Gastrocnemius medialis (tissue), 4 donors: ENCODE data around the gene RALBP1. TPM values are rescaled to one million over a fixed set of nuclear protein-coding genes. Genes with fewer than 3 reads are reported as not detected.
A peak's percentile ranks its signal among the peaks of the same experiment; 100 is the strongest.
"Not testable (repeated sequence)": the region's sequence is repeated elsewhere in the genome, so short reads cannot be mapped to it uniquely, and the experiment has no call there.

Source experiments
- ATAC-seq, 2 donors: fragments of 150-250 bp; one replicate each; pipeline ENCODE4 v1.9.1; 2016
- DNase-seq, 2 donors: peaks; one replicate each; pipeline ENCODE4 v3.0.0-alpha.2; 2019
- H3K27ac ChIP-seq, 4 donors: fragments of 200-600 bp; sonication (generic); 1 replicate in 1 of 4; 2 replicates in 3 of 4; pipeline ENCODE4 v1.5.1; 2016 to 2018; ENCODE audit warnings: mild to moderate bottlenecking in 2 of 4, moderate library complexity in 1 of 4
- H3K27me3 ChIP-seq, 3 donors: fragments of 200-600 bp; sonication (generic) in 2 of 3; 1 replicate in 1 of 3; 2 replicates in 2 of 3; pipeline versions ENCODE4 v1.5.1 to v1.6.0; 2016 to 2019; ENCODE audit warnings: mild to moderate bottlenecking in 1 of 3, moderate library complexity in 1 of 3
- H3K36me3 ChIP-seq, 2 donors: fragments of 200-600 bp; sonication (generic) in 1 of 2; one replicate each; pipeline ENCODE4 v1.5.1; 2017 to 2018
- H3K4me1 ChIP-seq, 2 donors: fragments of 200-600 bp; sonication (generic) in 1 of 2; one replicate each; pipeline ENCODE4 v1.5.1; 2016 to 2017; ENCODE audit warnings: mild to moderate bottlenecking in 2 of 2
- H3K4me3 ChIP-seq, 4 donors: fragments of 200-600 bp; sonication (generic) in 3 of 4; 1 replicate in 1 of 4; 2 replicates in 3 of 4; pipeline ENCODE4 v1.5.1; 2016 to 2019; ENCODE audit warnings: mild to moderate bottlenecking in 2 of 4
- H3K9me3 ChIP-seq, 3 donors: fragments of 200-600 bp; sonication (generic) in 2 of 3; 1 replicate in 1 of 3; 2 replicates in 2 of 3; pipeline ENCODE4 v1.5.1; 2016 to 2019
- CTCF ChIP-seq, 5 experiments: fragments of 450-650 bp in 3 of 5; fragments of 200-600 bp in 2 of 5; sonication (generic) in 2 of 5; IDR thresholded peaks in 4 of 5; conservative IDR thresholded peaks in 1 of 5; 1 replicate in 4 of 5; 2 replicates in 1 of 5; pipeline ENCODE4 v1.5.1; 2016 to 2019; ENCODE audit warnings: antibody characterized with exemption in 5 of 5, mild to moderate bottlenecking in 3 of 5, moderate library complexity in 3 of 5
- POLR2A ChIP-seq, 2 donors: fragments of 450-650 bp; IDR thresholded peaks; one replicate each; pipeline ENCODE4 v1.6.1; 2017; ENCODE audit warnings: antibody characterized with exemption in 2 of 2, mild to moderate bottlenecking in 2 of 2, moderate library complexity in 2 of 2
- in situ Hi-C, 4 donors: fragments of 200-750 bp; cut with MboI; loops; one replicate each; pipeline versions ENCODE4 v1.15.0 to v1.8.0; 2017; ENCODE audit warnings: low sequenced_read_pairs in 4 of 4
- intact Hi-C: fragments of 100-400 bp; cut with DNase I; formaldehyde crosslinking; loops from one replicate; pipeline ENCODE4 v1.15.1; 2023; ENCODE audit warnings: low total_unique reads
- total RNA-seq, 4 donors: library from RNA; depleted of rRNA; stranded (reverse); fragments of >200 nt; gene quantifications; one replicate each; pipeline versions ENCODE4 v1.1.0 to v1.2.3, GENCODE V29; 2016

Gene RALBP1
- total RNA-seq, 4 donors from 2014 or later: 41.5 to 108 (median 78.1) TPM

- Histone ChIP-seq H3K27ac (no peak overlapping the region), H3K36me3 (no peaks in the 10 kb centered on the region), H3K4me3 (no peak overlapping the region), H3K27me3 (no peaks in the 10 kb centered on the region), H3K4me1 (no peaks in the 10 kb centered on the region), H3K9me3 (no peaks in the 10 kb centered on the region)
- intact Hi-C loops (no loop called here), in situ Hi-C loops (no loop called here)
- DNase-seq: no peak
- peak; percentile 18 to 55 for ATAC-seq
- TF ChIP-seq POLR2A (IDR thresholded peaks at IDR 0.05) (no peak), CTCF (IDR thresholded peaks at IDR 0.05 in 4 of 5, conservative IDR thresholded peaks at IDR 0.05 in 1 of 5) (no peak)
Observed at GRCh38 chr18:9429662-9429993, 45.7 kb upstream of the RALBP1 start.

- in situ Hi-C loops: not testable (repeated sequence)
Observed at GRCh38 chr18:9430315-9430714, 45.0 kb upstream of the RALBP1 start.

GRCh38 chr18:9431296-9431695 lies 44.0 kb upstream of the RALBP1 start:
- ATAC-seq (no peak), DNase-seq (no peak)
- intact Hi-C loops: no loop called here
- TF ChIP-seq CTCF (IDR thresholded peaks at IDR 0.05 in 4 of 5, conservative IDR thresholded peaks at IDR 0.05 in 1 of 5) (no peak), POLR2A (IDR thresholded peaks at IDR 0.05) (no peak)
- in situ Hi-C loops: no loop called here
- H3K9me3 ChIP-seq: no peaks in the 10 kb centered on the region
- H3K27ac ChIP-seq: no peak overlapping the region
- H3K4me3 ChIP-seq: no peak overlapping the region
- no peaks in the 10 kb centered on the region for H3K27me3 ChIP-seq
- no peaks in the 10 kb centered on the region for H3K36me3 ChIP-seq
- no peaks in the 10 kb centered on the region for H3K4me1 ChIP-seq

More at GRCh38 chr18:9430315-9430714, 45.0 kb upstream of the RALBP1 start:
- H3K36me3 ChIP-seq, H3K4me3 ChIP-seq, ATAC-seq, H3K9me3 ChIP-seq, H3K4me1 ChIP-seq, DNase-seq, H3K27me3 ChIP-seq, intact Hi-C loops, H3K27ac ChIP-seq: not testable (repeated sequence)

GRCh38 chr18:9433122-9433521 lies 42.2 kb upstream of the RALBP1 start:
- DNase-seq, intact Hi-C loops, H3K36me3 ChIP-seq, in situ Hi-C loops, H3K9me3 ChIP-seq, H3K4me1 ChIP-seq, ATAC-seq, H3K4me3 ChIP-seq, H3K27ac ChIP-seq, H3K27me3 ChIP-seq: not testable (repeated sequence)

- in situ Hi-C loops: no loop called here
- H3K27me3 ChIP-seq: no peaks in the 10 kb centered on the region
- H3K9me3 ChIP-seq: no peaks in the 10 kb centered on the region
- ATAC-seq (no peak), DNase-seq (no peak)
- no peaks in the 10 kb centered on the region for H3K4me1 ChIP-seq
- H3K4me3 ChIP-seq: no peak overlapping the region
- intact Hi-C loops: no loop called here
- TF ChIP-seq CTCF (IDR thresholded peaks at IDR 0.05 in 4 of 5, conservative IDR thresholded peaks at IDR 0.05 in 1 of 5) (no peak), POLR2A (IDR thresholded peaks at IDR 0.05) (no peak)
- no peaks in the 10 kb centered on the region for H3K36me3 ChIP-seq
- no peak overlapping the region for H3K27ac ChIP-seq
Observed at GRCh38 chr18:9433671-9434121, 41.6 kb upstream of the RALBP1 start.

GRCh38 chr18:9434122-9434701 lies 41.1 kb upstream of the RALBP1 start:
- no peak overlapping the region for H3K4me3 ChIP-seq
- intact Hi-C loops (no loop called here), in situ Hi-C loops (no loop called here)
- no peaks in the 10 kb centered on the region for H3K36me3 ChIP-seq
- ATAC-seq (no peak), DNase-seq (no peak)
- H3K9me3 ChIP-seq: no peaks in the 10 kb centered on the region
- no peaks in the 10 kb centered on the region for H3K4me1 ChIP-seq
- no peak for TF ChIP-seq POLR2A (IDR thresholded peaks at IDR 0.05)
- TF ChIP-seq CTCF (IDR thresholded peaks at IDR 0.05 in 4 of 5, conservative IDR thresholded peaks at IDR 0.05 in 1 of 5): no peak
- H3K27ac ChIP-seq: no peak overlapping the region
- no peaks in the 10 kb centered on the region for H3K27me3 ChIP-seq
